ENCODE measurements around the gene ZDHHC4.

GRCh38 chr7:6616854-6617643, 39.8 kb downstream of the ZDHHC4 start:
- TF ChIP-seq SMC3 (IDR thresholded peaks at IDR 0.05; ENCODE audit: borderline replicate concordance, low read length) = no peak
- no peak for TF ChIP-seq SKIL (IDR thresholded peaks at IDR 0.05; ENCODE audit: low read depth, poor library complexity, severe bottlenecking)
- no peak for TF ChIP-seq BRCA1 (IDR thresholded peaks at IDR 0.05; ENCODE audit: low read depth, low read length)
- TF ChIP-seq CTCF (IDR thresholded peaks at IDR 0.05 in 2 of 3, conservative IDR thresholded peaks at IDR 0.05 in 1 of 3; ENCODE audit: control insufficient read depth in 2 of 3, extremely low read depth in 1 of 3, insufficient read depth in 1 of 3, low read depth in 3 of 3, low read length in 3 of 3) = no peak
- TF ChIP-seq PBX3 (IDR thresholded peaks at IDR 0.05; ENCODE audit: insufficient replicate concordance, low read depth, low read length) = no peak
- TF ChIP-seq TARDBP (IDR thresholded peaks at IDR 0.05; ENCODE audit: borderline replicate concordance) = no peak
- TF ChIP-seq TAF1 (IDR thresholded peaks at IDR 0.05; ENCODE audit: borderline replicate concordance, low read depth, low read length) = no peak
- TF ChIP-seq CEBPB (IDR thresholded peaks at IDR 0.05; ENCODE audit: borderline replicate concordance in 1 of 2, low read depth in 2 of 2, low read length in 2 of 2) = no peak
